ENCODE results near the gene HSBP1.
A peak's percentile ranks its signal among the peaks of the same experiment; 100 is the strongest.

The HSBP1 gene

DNA sequence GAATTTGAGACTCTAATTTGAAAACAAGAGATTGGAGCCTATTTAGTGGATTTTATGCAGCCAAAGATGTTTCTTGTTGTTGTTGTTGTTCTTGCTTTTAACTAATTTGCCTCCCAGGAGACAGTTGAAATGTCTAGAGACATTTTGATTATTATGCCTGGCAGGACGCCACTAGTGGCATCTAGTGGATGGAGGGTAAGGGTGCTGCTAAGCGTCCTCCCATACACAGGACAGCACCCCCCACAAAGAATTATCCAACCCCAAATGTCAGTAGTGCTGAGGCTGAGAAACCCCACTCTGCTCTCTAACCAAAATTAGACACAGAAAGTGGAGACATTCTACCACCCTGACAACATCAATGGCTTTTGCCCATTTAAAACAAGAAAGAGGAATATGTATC lies 15.4 kb upstream of the HSBP1 start:
- no peak for DNase-seq (ENCODE audit: low read depth)

DNA sequence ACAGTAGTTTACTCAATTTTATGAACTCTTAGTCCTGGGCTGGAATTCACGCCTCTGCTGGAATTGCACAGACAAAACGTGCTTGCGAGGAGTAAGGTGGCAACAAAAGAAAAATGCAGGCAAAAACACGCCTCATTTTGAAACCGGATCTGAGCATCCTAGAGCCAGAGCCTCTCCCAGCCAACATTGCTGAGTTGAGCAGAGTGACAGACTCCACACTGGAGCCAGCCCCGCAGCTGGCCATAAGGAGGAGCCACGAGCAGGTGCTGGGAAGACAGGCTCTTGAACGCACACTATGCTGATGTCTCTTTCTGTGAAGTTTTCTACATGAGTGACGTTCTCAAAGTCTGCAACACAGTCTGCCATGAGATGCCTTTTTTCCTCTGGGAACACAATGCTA lies 14.6 kb upstream of the HSBP1 start:
- no peak overlapping the region for H3K4me3 ChIP-seq (ENCODE audit: low read depth, low read length)
- no peak for DNase-seq (ENCODE audit: low read depth)
- TF ChIP-seq, protein P1, sequence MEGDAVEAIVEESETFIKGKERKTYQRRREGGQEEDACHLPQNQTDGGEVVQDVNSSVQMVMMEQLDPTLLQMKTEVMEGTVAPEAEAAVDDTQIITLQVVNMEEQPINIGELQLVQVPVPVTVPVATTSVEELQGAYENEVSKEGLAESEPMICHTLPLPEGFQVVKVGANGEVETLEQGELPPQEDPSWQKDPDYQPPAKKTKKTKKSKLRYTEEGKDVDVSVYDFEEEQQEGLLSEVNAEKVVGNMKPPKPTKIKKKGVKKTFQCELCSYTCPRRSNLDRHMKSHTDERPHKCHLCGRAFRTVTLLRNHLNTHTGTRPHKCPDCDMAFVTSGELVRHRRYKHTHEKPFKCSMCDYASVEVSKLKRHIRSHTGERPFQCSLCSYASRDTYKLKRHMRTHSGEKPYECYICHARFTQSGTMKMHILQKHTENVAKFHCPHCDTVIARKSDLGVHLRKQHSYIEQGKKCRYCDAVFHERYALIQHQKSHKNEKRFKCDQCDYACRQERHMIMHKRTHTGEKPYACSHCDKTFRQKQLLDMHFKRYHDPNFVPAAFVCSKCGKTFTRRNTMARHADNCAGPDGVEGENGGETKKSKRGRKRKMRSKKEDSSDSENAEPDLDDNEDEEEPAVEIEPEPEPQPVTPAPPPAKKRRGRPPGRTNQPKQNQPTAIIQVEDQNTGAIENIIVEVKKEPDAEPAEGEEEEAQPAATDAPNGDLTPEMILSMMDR (IDR thresholded peaks at IDR 0.05; ENCODE audit: low read depth, low read length, missing control alignments): no peak

More for the DNA sequence above, 15.4 kb upstream of the HSBP1 start:
- TF ChIP-seq, protein P1 (IDR thresholded peaks at IDR 0.05; ENCODE audit: low read depth, low read length, missing control alignments): peak; percentile 23
- no peak overlapping the region for H3K4me3 ChIP-seq (ENCODE audit: low read depth, low read length)

DNA sequence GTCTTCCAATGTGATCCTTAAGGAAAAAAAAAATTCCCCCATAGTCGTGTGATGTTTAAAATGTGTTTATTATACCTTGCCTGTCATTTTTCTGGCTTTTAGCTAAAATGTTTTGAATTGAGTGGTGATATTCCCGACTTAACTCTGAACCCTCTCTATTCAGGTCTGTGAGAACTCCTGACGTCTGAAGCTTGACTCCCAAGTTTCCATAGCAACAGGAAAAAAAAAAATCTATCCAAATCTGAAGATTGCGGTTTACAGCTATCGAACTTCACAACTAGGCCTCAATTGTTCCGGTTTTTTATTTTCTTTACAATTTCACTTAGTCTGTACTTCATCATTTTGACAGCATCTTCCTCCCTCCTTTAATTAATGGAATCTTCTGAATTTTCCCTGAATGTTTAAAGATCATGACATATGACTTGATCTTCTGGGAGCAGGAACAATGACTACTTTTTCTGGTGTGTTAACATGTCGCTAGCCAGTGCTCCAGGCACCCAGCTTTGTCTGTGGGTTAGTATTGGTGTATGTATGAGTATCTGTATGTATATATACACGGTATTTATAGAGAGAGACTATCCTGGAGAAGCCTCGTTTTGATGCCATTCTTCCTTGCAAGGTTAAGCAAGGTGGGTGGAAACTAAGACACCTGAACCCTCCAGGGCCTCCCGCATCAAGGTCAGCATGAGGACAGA lies 12.8 kb upstream of the HSBP1 start:
- TF ChIP-seq, protein P1 (IDR thresholded peaks at IDR 0.05; ENCODE audit: low read depth, low read length, missing control alignments): no peak
- no peak overlapping the region for H3K4me3 ChIP-seq (ENCODE audit: low read depth, low read length)
- DNase-seq (ENCODE audit: low read depth): no peak

DNA sequence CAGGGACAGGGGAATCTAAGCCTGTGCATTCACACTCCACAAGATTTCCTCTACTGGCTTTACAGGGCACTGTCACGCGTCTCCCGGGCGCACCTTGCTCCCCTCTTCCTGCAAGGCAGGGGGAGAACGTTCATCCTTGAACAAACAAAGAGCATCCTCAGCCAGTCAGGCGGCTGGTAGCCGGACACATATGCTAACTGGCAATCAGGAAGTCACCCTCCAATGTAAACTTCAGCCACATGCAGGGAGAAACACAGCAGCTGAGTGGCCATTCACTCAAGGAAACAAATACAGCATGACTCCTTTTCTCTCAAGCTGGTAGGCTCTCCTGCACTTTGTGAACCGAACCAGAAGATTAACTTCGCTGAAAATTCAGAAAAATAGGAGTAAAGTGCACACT lies 10.8 kb upstream of the HSBP1 start:
- TF ChIP-seq, protein P1 (IDR thresholded peaks at IDR 0.05; ENCODE audit: low read depth, low read length, missing control alignments): no peak
- DNase-seq (ENCODE audit: low read depth): no peak
- H3K4me3 ChIP-seq (ENCODE audit: low read depth, low read length): no peak overlapping the region

DNA sequence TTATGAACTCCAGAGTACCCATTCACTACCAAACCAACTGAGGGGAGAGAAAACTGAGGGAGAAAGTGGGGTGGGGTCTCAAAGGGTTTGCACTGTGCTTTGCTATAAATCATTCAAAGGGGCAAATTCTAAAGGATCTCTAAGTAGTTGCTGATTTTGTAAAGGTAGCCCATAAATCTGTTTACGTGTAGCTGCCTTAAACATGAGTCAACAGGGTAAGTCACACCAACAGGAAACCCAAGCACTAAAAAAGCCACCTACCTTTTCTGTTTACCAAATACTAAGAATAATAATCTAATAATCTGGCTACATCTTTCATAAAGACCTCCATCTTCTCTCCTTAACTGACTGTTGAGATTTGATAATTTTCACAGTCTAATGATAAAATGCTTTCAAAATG lies 8.4 kb upstream of the HSBP1 start:
- DNase-seq (ENCODE audit: low read depth): no peak
- H3K4me3 ChIP-seq (ENCODE audit: low read depth, low read length): no peak overlapping the region
- TF ChIP-seq, protein P1 (IDR thresholded peaks at IDR 0.05; ENCODE audit: low read depth, low read length, missing control alignments): no peak

DNA sequence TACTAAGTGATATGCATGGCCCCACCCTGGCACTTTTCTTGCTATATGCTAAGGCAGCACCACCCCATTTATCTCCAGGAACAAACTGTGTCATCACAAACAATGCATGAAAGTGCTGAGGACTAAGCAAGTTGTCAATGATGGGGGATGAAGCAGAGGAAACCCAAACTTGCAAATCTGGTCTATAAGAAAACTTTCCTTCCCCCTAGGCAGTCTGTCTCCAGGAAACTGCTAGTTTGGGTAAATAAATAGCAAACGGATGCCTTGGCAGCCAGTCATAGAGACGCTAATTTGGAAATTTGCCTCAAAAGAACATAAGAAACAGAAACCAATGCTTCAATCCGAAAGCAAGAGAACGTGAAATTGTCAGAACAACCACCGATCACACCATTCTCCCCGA lies 5.6 kb upstream of the HSBP1 start:
- TF ChIP-seq, protein P1 (IDR thresholded peaks at IDR 0.05; ENCODE audit: low read depth, low read length, missing control alignments): no peak
- peak; percentile 55 for DNase-seq (ENCODE audit: low read depth)
- H3K4me3 ChIP-seq (ENCODE audit: low read depth, low read length): no peak overlapping the region; the same call in 1 of the 2 replicates
